Left ventricle myocardium inferior (tissue), 1 donor: Measurements from ENCODE around the gene DDX10. TPM values are rescaled to one million over a fixed set of nuclear protein-coding genes. Genes with fewer than 3 reads are reported as not detected.

Source experiments
- DNase-seq: peaks from one replicate; pipeline ENCODE4 v3.0.0-alpha.2; 2020
- H3K27ac ChIP-seq: fragments of 200-600 bp; replicated peaks from 2 replicates; pipeline ENCODE4 v1.8.0; 2021
- H3K27me3 ChIP-seq: fragments of 200-600 bp; 2 replicates; pipeline ENCODE4 v1.8.0; 2021; ENCODE audit warnings: low read depth
- H3K36me3 ChIP-seq: fragments of 200-600 bp; 2 replicates; pipeline ENCODE4 v1.8.0; 2021
- H3K4me1 ChIP-seq: fragments of 200-600 bp; 2 replicates; pipeline ENCODE4 v1.8.0; 2021
- H3K4me3 ChIP-seq: fragments of 200-600 bp; 2 replicates; pipeline ENCODE4 v1.8.0; 2021; ENCODE audit warnings: mild to moderate bottlenecking, moderate library complexity
- H3K9me3 ChIP-seq: fragments of 200-600 bp; replicated peaks from 2 replicates; pipeline ENCODE4 v1.8.0; 2021
- intact Hi-C: fragments of 100-400 bp; cut with micrococcal nuclease; formaldehyde crosslinking; loops from one replicate; pipeline ENCODE4 v1.11.0; 2022
- total RNA-seq: library from RNA; stranded (reverse); fragmentation: NEBNext Ultra II Directional; extraction: Animal tissue kit (Norgen Biotek cat#: 25700); gene quantifications from one replicate; pipeline ENCODE4 v1.2.1, GENCODE V29; 2021
- TF ChIP-seq, protein P1 (sequence below): fragments of 200-600 bp; IDR thresholded peaks from 2 replicates; pipeline ENCODE4 v1.8.0; 2021; ENCODE audit warnings: antibody characterized with exemption, mild to moderate bottlenecking, borderline replicate concordance
- donor health status: DM: no; HTN: yes; CAD: no; lungs with severe emphysema.

Gene DDX10
- total RNA-seq, 1 donor from 2014 or later: 11.7 TPM

DNA sequence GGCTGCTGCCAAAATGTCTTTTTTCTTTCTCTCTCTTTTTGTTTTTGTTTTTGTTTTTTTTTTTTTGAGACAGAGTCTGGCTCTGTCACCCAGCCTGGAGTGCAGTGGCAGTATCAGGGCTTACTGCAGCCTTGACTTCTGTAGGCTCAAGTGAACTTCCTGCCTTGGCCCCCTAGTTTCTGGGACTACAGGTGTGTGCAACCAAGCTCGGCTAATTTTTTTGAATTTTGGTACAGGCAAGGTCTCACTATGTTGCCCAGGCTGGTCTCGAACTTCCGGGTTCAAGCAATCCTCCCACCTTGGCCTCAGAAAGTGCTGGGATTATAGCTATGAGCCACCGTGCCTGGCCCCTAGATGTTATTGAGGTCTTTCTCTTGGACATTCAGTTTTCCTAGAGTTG lies 2.2 kb upstream of the DDX10 start:
- intact Hi-C loops: no loop called here
- TF ChIP-seq, protein P1, sequence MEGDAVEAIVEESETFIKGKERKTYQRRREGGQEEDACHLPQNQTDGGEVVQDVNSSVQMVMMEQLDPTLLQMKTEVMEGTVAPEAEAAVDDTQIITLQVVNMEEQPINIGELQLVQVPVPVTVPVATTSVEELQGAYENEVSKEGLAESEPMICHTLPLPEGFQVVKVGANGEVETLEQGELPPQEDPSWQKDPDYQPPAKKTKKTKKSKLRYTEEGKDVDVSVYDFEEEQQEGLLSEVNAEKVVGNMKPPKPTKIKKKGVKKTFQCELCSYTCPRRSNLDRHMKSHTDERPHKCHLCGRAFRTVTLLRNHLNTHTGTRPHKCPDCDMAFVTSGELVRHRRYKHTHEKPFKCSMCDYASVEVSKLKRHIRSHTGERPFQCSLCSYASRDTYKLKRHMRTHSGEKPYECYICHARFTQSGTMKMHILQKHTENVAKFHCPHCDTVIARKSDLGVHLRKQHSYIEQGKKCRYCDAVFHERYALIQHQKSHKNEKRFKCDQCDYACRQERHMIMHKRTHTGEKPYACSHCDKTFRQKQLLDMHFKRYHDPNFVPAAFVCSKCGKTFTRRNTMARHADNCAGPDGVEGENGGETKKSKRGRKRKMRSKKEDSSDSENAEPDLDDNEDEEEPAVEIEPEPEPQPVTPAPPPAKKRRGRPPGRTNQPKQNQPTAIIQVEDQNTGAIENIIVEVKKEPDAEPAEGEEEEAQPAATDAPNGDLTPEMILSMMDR: no peak
- H3K27me3 ChIP-seq: no peaks in the 10 kb centered on the region
- H3K4me3 ChIP-seq: no peak overlapping the region
- DNase-seq: no peak
- no peak overlapping the region for H3K27ac ChIP-seq
- no peaks in the 10 kb centered on the region for H3K9me3 ChIP-seq
- H3K36me3 ChIP-seq: no peaks in the 10 kb centered on the region
- peaks cover 32% of the 10 kb centered on the region for H3K4me1 ChIP-seq

DNA sequence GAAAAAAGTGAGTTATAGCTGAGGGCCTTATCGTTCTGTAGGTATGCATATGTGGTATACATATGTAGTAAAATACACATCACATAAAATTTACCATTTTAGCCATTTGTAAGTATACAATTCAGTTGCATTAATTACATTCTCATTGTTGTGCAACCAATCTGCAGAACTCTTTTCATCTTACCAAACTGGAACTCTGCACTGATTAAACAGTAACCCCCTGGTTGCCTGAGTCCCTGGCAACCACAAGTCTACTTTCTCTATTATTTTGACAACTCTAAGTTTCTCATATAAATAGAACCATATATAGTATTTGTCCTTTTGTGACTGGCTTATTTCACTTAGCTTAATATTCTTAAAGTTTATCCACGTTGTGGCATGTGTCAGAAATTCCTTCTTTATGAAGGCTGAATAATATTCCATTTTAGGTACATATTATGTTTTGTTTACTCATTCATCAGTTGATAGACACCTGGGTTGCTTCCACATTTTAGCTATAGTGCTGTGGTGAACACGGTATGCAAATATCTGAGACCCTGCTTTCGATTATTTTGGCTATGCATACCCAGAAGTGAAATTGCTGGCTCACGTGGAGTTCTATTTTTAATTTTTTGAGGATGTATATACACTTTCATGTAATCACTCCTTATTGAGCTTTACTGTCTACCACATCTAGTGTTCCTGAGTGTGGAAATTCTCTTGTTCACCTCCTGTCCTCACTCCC lies 1.6 kb upstream of the DDX10 start:
- DNase-seq: no peak
- Histone ChIP-seq H3K27ac (no peak overlapping the region), H3K4me3 (no peak overlapping the region), H3K9me3 (no peaks in the 10 kb centered on the region), H3K4me1 (peaks cover 38% of the 10 kb centered on the region), H3K27me3 (no peaks in the 10 kb centered on the region), H3K36me3 (peaks cover under 1% of the 10 kb centered on the region)
- intact Hi-C loops: no loop called here
- TF ChIP-seq, protein P1: no peak

DNA sequence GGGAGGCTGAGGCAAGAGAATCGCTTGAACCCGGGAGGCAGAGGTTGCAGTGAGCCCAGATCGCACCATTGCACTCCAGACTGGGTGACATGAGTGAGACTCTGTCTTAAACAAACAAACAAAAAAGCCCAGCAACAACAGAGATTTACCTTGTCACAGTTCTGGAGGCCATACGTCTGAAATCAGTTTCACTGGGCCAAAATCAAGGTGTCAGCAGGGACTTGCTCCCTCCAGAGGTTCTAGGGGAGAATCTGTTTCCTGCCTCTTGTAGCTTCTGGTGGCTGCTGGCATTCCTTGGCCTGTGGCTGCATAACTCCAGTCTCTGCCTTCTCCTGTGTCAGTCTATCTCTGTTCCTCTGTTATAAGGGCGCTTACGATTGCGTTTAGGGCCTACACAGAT lies 1.5 kb downstream of the DDX10 start:
- H3K9me3 ChIP-seq: no peaks in the 10 kb centered on the region
- TF ChIP-seq, protein P1: no peak
- no peaks in the 10 kb centered on the region for H3K27me3 ChIP-seq
- H3K4me1 ChIP-seq: peaks cover 42% of the 10 kb centered on the region
- no peak for DNase-seq
- intact Hi-C loops: no loop called here
- peaks cover 6% of the 10 kb centered on the region for H3K36me3 ChIP-seq
- H3K27ac ChIP-seq: no peak overlapping the region
- peak overlapping the region; percentile 95 for H3K4me3 ChIP-seq

DNA sequence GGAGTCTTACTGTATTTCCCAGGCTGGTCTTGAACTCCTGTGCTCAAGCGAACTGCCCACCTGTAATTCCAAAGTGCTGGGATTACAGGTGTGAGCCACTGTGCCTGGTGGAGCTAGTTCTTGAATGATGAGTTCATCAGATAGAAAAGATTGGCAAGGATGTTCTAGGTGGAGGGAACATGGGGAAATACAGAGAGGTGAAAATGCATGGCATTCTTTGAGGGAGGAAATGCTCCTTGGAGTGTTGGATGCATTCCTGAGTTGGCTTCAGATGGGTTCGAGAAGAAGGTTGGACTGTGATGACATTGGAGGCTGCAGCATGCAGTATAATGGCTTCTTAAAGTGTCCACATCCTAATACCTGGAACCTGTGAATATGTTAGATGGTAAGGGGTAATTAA lies 4.4 kb downstream of the DDX10 start:
- no peaks in the 10 kb centered on the region for H3K9me3 ChIP-seq
- intact Hi-C loops: no loop called here
- H3K27me3 ChIP-seq: no peaks in the 10 kb centered on the region
- H3K27ac ChIP-seq: no peak overlapping the region
- no peak for DNase-seq
- H3K4me1 ChIP-seq: peaks cover 50% of the 10 kb centered on the region
- peaks cover 6% of the 10 kb centered on the region for H3K36me3 ChIP-seq
- TF ChIP-seq, protein P1: no peak
- no peak overlapping the region for H3K4me3 ChIP-seq

DNA sequence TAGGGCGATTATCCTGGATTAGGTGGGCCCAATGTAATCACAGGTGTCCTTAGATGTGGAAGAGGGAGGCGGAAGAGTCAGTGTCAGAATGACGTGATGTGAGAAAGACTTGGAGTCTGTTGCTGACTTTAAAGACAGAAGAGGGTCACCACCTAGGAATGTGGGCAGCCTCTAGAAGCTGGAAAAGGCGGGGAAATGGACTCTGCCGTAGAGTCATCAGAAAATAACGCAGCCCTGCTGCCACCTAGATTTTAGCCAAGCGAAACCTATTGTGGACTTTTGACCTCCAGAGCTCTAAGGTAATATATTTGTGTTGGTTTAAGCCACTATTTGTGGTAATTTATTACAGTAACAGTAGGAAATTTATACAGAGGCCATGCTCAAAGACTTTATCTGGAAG lies 4.8 kb downstream of the DDX10 start:
- no peaks in the 10 kb centered on the region for H3K9me3 ChIP-seq
- intact Hi-C loops: no loop called here

More for the DNA sequence above, 4.8 kb downstream of the DDX10 start:
- Histone ChIP-seq H3K4me1 (peaks cover 48% of the 10 kb centered on the region), H3K27ac (no peak overlapping the region), H3K27me3 (no peaks in the 10 kb centered on the region), H3K36me3 (peaks cover 6% of the 10 kb centered on the region), H3K4me3 (no peak overlapping the region)
- TF ChIP-seq, protein P1: no peak
- no peak for DNase-seq
